Colonic mucosa (tissue), 4 donors: ENCODE measurements around the gene DUS1L. TPM values are rescaled to one million over a fixed set of nuclear protein-coding genes. Genes with fewer than 3 reads are reported as not detected.

ENCODE experiments used
- DNase-seq: peaks from one replicate; pipeline ENCODE4 v3.0.0-alpha.2; 2020
- H3K27ac ChIP-seq: fragments of 200-600 bp; one replicate; pipeline ENCODE4 v1.8.0; 2021
- H3K27me3 ChIP-seq: fragments of 200-600 bp; one replicate; pipeline ENCODE4 v1.8.0; 2021
- H3K36me3 ChIP-seq: fragments of 200-600 bp; one replicate; pipeline ENCODE4 v1.8.0; 2021
- H3K4me1 ChIP-seq: fragments of 200-600 bp; one replicate; pipeline ENCODE4 v1.8.0; 2021; ENCODE audit warnings: mild to moderate bottlenecking
- H3K4me3 ChIP-seq: fragments of 200-600 bp; one replicate; pipeline ENCODE4 v1.8.0; 2021
- H3K9ac ChIP-seq, 2 donors: one replicate each; pipeline ENCODE4 v1.7.0; 2013; ENCODE audit warnings: control low read depth in 2 of 2, low read depth in 2 of 2, low read length in 2 of 2
- H3K9me3 ChIP-seq: fragments of 200-600 bp; one replicate; pipeline ENCODE4 v1.8.0; 2021
- CTCF ChIP-seq: fragments of 200-600 bp; IDR thresholded peaks from one replicate; pipeline ENCODE4 v1.8.0; 2022; ENCODE audit warnings: antibody characterized with exemption, mild to moderate bottlenecking
- intact Hi-C: fragments of 100-400 bp; cut with DNase I; formaldehyde crosslinking; loops from one replicate; pipeline ENCODE4 v1.14.1; 2022
- total RNA-seq, 2 donors: library from RNA; stranded (reverse); fragmentation: NEBNext Ultra II Directional in 1 of 2; extraction: Animal tissue kit (Norgen Biotek cat#: 25700) in 1 of 2; gene quantifications; one replicate each; pipeline ENCODE4 v1.2.1, GENCODE V29; 2021
- donor health status: healthy.
- donor health status: DM: no; HTN: no; CAD: no.
- donor health status: DM: no; HTN: no; CAD: no.

DUS1L gene
- total RNA-seq, 2 donors from 2014 or later: 113 to 253 TPM

- no peak for DNase-seq
- Histone ChIP-seq H3K9me3 (no peaks in the 10 kb centered on the region), H3K4me3 (no peak overlapping the region), H3K36me3 (peaks cover 47% of the 10 kb centered on the region), H3K9ac (no peak overlapping the region), H3K4me1 (no peaks in the 10 kb centered on the region), H3K27ac (no peak overlapping the region), H3K27me3 (no peaks in the 10 kb centered on the region)
- TF ChIP-seq CTCF: no peak
- intact Hi-C loops: no loop called here
Observed at GRCh38 chr17:82082456-82082855, 16.9 kb upstream of the DUS1L start.

GRCh38 chr17:82081966-82082365 is 16.4 kb upstream of the DUS1L start:
- Histone ChIP-seq H3K4me1 (no peaks in the 10 kb centered on the region), H3K27ac (no peak overlapping the region), H3K27me3 (no peaks in the 10 kb centered on the region), H3K36me3 (peaks cover 43% of the 10 kb centered on the region), H3K4me3 (no peak overlapping the region), H3K9ac (no peak overlapping the region), H3K9me3 (no peaks in the 10 kb centered on the region)
- no peak for DNase-seq
- intact Hi-C loops: no loop called here
- no peak for TF ChIP-seq CTCF

- peaks cover 38% of the 10 kb centered on the region for H3K36me3 ChIP-seq
- no peak overlapping the region for H3K9ac ChIP-seq
- H3K4me1 ChIP-seq: no peaks in the 10 kb centered on the region
- H3K27ac ChIP-seq: no peak overlapping the region
- no peak for DNase-seq
- H3K9me3 ChIP-seq: no peaks in the 10 kb centered on the region
- intact Hi-C loops: no loop called here
- no peaks in the 10 kb centered on the region for H3K27me3 ChIP-seq
- no peak overlapping the region for H3K4me3 ChIP-seq
- no peak for TF ChIP-seq CTCF
Observed at GRCh38 chr17:82081546-82081945, 15.9 kb upstream of the DUS1L start.

- no peak overlapping the region for H3K27ac ChIP-seq
- DNase-seq: no peak
- H3K4me3 ChIP-seq: no peak overlapping the region
- H3K27me3 ChIP-seq: no peaks in the 10 kb centered on the region
- H3K36me3 ChIP-seq: peaks cover 37% of the 10 kb centered on the region
- intact Hi-C loops: no loop called here
- H3K9ac ChIP-seq: no peak overlapping the region
- no peak for TF ChIP-seq CTCF
- no peaks in the 10 kb centered on the region for H3K4me1 ChIP-seq
- H3K9me3 ChIP-seq: no peaks in the 10 kb centered on the region
Observed at GRCh38 chr17:82080789-82081464, 15.3 kb upstream of the DUS1L start.

GRCh38 chr17:82080048-82080788 is 14.6 kb upstream of the DUS1L start:
- Histone ChIP-seq H3K27ac (no peak overlapping the region), H3K27me3 (no peaks in the 10 kb centered on the region), H3K36me3 (peaks cover 30% of the 10 kb centered on the region), H3K4me3 (no peak overlapping the region), H3K9ac (no peak overlapping the region), H3K9me3 (no peaks in the 10 kb centered on the region), H3K4me1 (no peaks in the 10 kb centered on the region)
- TF ChIP-seq CTCF: no peak
- intact Hi-C loops: no loop called here
- DNase-seq: no peak
